ENCODE results near the gene POR.

Gene POR

GRCh38 chr7:75946207-75946855 is 31.4 kb downstream of the POR start:
- H3K9me3 Mint-ChIP-seq, result no peaks in the 10 kb centered on the region
- H3K36me3 Mint-ChIP-seq (ENCODE audit: low read depth), result peaks cover 2% of the 10 kb centered on the region
- DNase-seq, result no peak
- no peak overlapping the region for H3K4me3 Mint-ChIP-seq
- peaks cover 4% of the 10 kb centered on the region for H3K4me1 Mint-ChIP-seq
- H3K27me3 Mint-ChIP-seq, result no peaks in the 10 kb centered on the region
- ATAC-seq, result no peak
- no peak overlapping the region for H3K27ac Mint-ChIP-seq

DNA sequence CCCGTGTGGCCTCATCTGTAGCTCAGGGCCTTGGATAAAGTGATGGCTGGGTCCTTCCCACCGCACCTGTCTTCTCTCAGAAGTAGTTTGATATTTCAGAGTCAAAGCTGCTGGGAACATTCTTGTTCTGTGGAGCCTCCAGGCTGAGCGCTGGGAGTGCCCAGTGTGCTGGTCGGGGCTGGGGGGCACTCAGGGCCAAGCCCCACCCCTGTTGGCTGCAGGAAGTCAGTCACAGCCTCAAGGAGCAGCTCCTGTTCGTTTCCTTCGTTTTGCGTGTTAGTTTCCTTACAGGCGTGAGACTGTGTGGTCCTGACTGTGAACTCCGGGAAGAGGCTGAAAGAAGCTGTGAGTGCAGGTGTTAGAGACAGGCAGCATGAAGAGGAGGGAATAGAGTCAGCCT is 33.2 kb downstream of the POR start:
- no peak for DNase-seq
- H3K4me3 Mint-ChIP-seq, result no peak overlapping the region
- peaks cover 4% of the 10 kb centered on the region for H3K4me1 Mint-ChIP-seq
- H3K27me3 Mint-ChIP-seq, result no peaks in the 10 kb centered on the region
- H3K9me3 Mint-ChIP-seq, result no peaks in the 10 kb centered on the region
- no peak for ATAC-seq
- H3K27ac Mint-ChIP-seq, result no peak overlapping the region
- H3K36me3 Mint-ChIP-seq (ENCODE audit: low read depth), result peaks cover 2% of the 10 kb centered on the region

DNA sequence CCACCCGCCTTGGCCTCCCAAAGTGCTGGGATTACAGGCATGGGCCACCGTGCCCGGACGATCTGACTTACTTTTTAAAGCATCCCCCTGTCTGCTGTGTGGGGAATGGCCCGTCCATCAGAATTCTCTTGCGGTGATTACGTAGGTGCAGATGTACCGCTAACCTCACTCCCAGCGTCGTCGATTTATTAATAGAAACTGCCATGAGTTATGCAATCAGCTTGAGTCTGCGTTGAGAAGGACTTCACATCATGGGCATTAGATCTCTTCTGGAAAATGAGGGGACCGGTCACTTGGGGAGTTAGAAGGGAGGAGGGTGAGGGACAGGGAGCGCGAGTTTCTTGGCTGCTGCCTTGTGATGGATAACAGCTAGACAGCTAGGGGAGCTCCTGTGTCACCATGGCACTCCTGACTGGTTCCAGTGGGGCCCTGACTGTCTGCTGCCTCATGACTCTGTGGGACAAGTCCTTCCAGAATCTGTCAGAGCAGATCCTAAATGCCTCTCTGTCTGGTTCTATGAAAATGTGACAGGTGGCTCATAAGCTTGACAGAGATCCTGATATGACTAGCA is 35.2 kb downstream of the POR start:
- Mint-ChIP-seq H3K36me3 (ENCODE audit: low read depth) (peaks cover 2% of the 10 kb centered on the region), H3K4me3 (no peak overlapping the region), H3K27ac (no peak overlapping the region), H3K9me3 (no peaks in the 10 kb centered on the region), H3K4me1 (peaks cover 4% of the 10 kb centered on the region), H3K27me3 (no peaks in the 10 kb centered on the region)
- no peak for DNase-seq
- ATAC-seq, result no peak

GRCh38 chr7:75951506-75951905 is 36.6 kb downstream of the POR start:
- DNase-seq, result no peak
- H3K36me3 Mint-ChIP-seq (ENCODE audit: low read depth), result peaks cover 2% of the 10 kb centered on the region

DNA sequence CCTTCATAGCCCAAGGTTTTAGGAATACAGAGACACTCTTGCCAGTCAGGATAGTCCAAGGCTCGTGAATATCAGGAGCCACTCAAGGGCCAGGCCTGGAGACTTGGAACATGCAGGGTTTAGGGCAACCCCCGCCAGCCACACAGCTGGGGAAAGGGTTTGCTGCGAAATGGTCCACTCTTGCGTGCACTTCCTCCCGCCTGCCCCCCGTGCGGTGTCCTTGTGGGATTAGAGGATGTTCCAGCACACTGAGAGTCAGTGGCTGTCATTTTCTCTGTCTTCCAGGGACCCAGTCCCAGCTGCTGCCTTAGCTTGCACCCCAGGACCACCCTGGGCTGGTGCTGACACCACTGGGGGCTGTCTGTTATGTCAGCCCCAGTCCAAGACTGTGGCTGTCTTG is 38.5 kb downstream of the POR start:
- ATAC-seq (no peak), DNase-seq (no peak)
- Mint-ChIP-seq H3K27ac (no peak overlapping the region), H3K4me3 (no peak overlapping the region), H3K4me1 (no peaks in the 10 kb centered on the region), H3K36me3 (ENCODE audit: low read depth) (no peaks in the 10 kb centered on the region), H3K27me3 (no peaks in the 10 kb centered on the region), H3K9me3 (no peaks in the 10 kb centered on the region)

More at GRCh38 chr7:75951506-75951905, 36.6 kb downstream of the POR start:
- no peak overlapping the region for H3K4me3 Mint-ChIP-seq
- no peaks in the 10 kb centered on the region for H3K4me1 Mint-ChIP-seq
- no peak for ATAC-seq
- no peaks in the 10 kb centered on the region for H3K27me3 Mint-ChIP-seq
- no peak overlapping the region for H3K27ac Mint-ChIP-seq
- H3K9me3 Mint-ChIP-seq, result no peaks in the 10 kb centered on the region

GRCh38 chr7:75953931-75954330 is 39.0 kb downstream of the POR start:
- H3K27me3 Mint-ChIP-seq, result no peaks in the 10 kb centered on the region
- DNase-seq, result no peak
- H3K36me3 Mint-ChIP-seq (ENCODE audit: low read depth), result no peaks in the 10 kb centered on the region
- no peak overlapping the region for H3K27ac Mint-ChIP-seq
- no peaks in the 10 kb centered on the region for H3K4me1 Mint-ChIP-seq
- no peak for ATAC-seq
- H3K4me3 Mint-ChIP-seq, result no peak overlapping the region
- no peaks in the 10 kb centered on the region for H3K9me3 Mint-ChIP-seq

DNA sequence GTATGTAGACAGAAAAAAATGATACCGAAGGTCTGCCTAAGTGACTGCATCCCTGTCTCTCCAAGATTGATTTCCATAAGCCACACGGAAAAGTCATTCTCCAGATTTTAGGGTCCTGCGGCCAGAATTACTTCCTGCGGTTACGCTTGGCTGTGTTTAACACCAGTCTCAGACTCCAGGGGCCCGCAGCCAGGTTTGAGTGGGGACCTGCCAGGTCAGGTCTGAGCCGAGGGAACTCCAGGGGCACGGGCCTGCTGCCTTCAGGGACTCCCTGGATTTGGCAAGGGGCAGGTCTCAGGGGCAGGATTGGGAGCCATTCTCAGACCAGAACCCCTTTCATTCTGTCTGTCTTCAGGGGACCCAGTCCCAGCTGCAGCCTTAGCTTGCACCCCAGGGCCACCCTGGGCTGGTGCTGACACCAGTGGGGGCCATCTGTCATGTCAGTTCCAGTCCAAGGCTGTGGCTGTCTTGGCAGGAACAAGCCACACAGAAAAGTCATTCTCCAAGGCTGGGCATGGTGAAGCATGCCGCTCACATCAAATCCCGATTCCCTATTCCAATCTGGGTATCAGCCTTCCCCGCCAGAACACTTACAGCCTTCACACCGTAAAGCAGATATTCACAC is 40.5 kb downstream of the POR start:
- no peak overlapping the region for H3K27ac Mint-ChIP-seq
- ATAC-seq (no peak), DNase-seq (no peak)
- H3K9me3 Mint-ChIP-seq, result no peaks in the 10 kb centered on the region
- H3K4me3 Mint-ChIP-seq, result no peak overlapping the region
- H3K27me3 Mint-ChIP-seq, result no peaks in the 10 kb centered on the region
- no peaks in the 10 kb centered on the region for H3K36me3 Mint-ChIP-seq (ENCODE audit: low read depth)
- no peaks in the 10 kb centered on the region for H3K4me1 Mint-ChIP-seq

DNA sequence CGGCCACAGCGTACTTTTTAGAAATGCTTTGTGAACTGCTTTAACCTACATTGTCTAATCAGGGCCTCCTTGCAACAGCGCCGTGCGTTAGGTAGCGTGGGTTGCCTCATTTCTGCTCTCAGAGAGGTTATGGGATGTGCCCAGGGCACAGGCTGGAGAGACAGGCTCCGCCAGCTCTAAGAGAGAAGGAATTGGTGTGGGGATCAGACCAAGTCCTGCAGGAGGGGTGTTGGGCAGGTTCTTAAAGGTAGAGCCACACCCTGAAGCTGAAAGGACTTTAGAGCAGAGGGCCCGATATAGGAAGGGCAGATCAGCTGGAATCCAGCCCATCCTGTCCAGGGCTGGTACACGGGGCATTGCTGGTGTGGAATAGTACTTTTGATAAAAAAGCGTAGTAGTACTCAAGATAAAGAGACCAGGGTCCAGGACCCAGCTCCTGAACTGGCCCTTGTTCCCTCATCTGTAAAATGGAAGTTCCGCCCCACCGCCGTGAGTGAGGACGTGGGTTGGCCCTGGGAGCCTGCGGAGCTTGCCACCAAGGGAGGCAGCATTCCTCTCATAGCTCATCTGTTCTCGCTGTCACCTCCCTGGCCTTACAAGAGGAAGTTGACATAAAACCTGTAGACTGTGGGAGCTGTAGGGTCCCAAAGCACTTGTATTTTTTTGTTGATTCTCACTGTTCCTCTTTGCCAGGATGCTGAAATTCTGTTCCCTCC is 42.2 kb downstream of the POR start:
- DNase-seq, result no peak
- Mint-ChIP-seq H3K36me3 (ENCODE audit: low read depth) (peaks cover 1% of the 10 kb centered on the region), H3K4me3 (no peak overlapping the region), H3K27ac (no peak overlapping the region), H3K9me3 (no peaks in the 10 kb centered on the region), H3K4me1 (no peaks in the 10 kb centered on the region), H3K27me3 (no peaks in the 10 kb centered on the region)
- no peak for ATAC-seq

- Mint-ChIP-seq H3K4me1 (no peaks in the 10 kb centered on the region), H3K36me3 (ENCODE audit: low read depth) (peaks cover 1% of the 10 kb centered on the region), H3K27ac (no peak overlapping the region), H3K4me3 (no peak overlapping the region), H3K9me3 (no peaks in the 10 kb centered on the region), H3K27me3 (no peaks in the 10 kb centered on the region)
- ATAC-seq, result no peak
- DNase-seq, result no peak
These were observed 44.0 kb downstream of the POR start for GRCh38 chr7:75958802-75959543.

DNA sequence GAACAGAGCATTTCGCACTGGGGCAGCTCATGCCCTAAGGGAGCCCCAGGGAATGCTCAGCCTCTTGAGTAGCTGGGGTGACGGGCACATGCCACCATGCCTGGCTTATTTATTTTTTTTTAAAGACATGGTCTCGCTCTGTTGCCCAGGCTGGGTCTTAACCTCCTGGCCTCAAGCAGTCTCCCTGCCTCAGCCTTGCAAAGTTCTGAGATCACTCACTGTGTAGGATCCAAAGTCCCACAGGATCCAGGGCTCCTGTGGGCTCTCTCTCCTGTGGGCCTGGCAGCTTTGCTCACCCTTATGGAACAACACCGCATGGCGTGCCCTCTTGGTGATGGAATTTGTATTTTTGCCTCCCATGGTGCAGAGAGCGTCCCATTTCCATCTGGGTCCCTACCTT is 45.4 kb downstream of the POR start:
- no peaks in the 10 kb centered on the region for H3K9me3 Mint-ChIP-seq
- no peak overlapping the region for H3K4me3 Mint-ChIP-seq
- H3K36me3 Mint-ChIP-seq (ENCODE audit: low read depth), result peaks cover 1% of the 10 kb centered on the region
- no peaks in the 10 kb centered on the region for H3K4me1 Mint-ChIP-seq
- no peak for ATAC-seq
- no peak overlapping the region for H3K27ac Mint-ChIP-seq
- H3K27me3 Mint-ChIP-seq, result no peaks in the 10 kb centered on the region
- no peak for DNase-seq

DNA sequence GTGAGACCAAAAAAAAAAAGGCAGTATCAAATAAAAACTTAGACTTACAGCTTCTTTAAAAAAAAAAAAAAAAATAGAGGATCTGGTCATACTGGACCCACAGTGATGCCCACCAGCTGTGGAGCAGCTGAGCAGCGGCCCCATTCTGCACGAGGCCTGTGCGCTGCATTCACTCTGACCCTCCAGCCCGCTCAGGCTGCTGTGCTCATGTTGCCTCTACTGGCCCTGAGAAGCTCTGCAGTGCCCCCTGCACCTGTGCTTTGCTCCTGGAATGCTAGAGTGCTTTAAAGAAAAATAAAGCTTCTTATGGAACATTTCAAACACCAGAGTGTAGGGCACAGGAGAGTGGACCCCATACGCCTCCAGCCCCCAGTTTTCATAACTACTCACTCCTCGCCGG is 46.3 kb downstream of the POR start:
- peaks cover 1% of the 10 kb centered on the region for H3K36me3 Mint-ChIP-seq (ENCODE audit: low read depth)
- H3K9me3 Mint-ChIP-seq, result no peaks in the 10 kb centered on the region
- H3K27ac Mint-ChIP-seq, result no peak overlapping the region
- no peak overlapping the region for H3K4me3 Mint-ChIP-seq
- H3K4me1 Mint-ChIP-seq, result no peaks in the 10 kb centered on the region
- H3K27me3 Mint-ChIP-seq, result no peaks in the 10 kb centered on the region
- ATAC-seq (no peak), DNase-seq (no peak)

GRCh38 chr7:75962607-75963380 is 47.8 kb downstream of the POR start:
- no peak overlapping the region for H3K27ac Mint-ChIP-seq
- no peak overlapping the region for H3K4me3 Mint-ChIP-seq
- H3K4me1 Mint-ChIP-seq, result no peaks in the 10 kb centered on the region
- no peaks in the 10 kb centered on the region for H3K9me3 Mint-ChIP-seq
- no peaks in the 10 kb centered on the region for H3K27me3 Mint-ChIP-seq
- peaks cover 3% of the 10 kb centered on the region for H3K36me3 Mint-ChIP-seq (ENCODE audit: low read depth)
- ATAC-seq (no peak), DNase-seq (no peak)

GRCh38 chr7:75963381-75963995 is 48.5 kb downstream of the POR start:
- Mint-ChIP-seq H3K4me3 (no peak overlapping the region), H3K36me3 (ENCODE audit: low read depth) (peaks cover 3% of the 10 kb centered on the region), H3K4me1 (no peaks in the 10 kb centered on the region), H3K27me3 (no peaks in the 10 kb centered on the region), H3K27ac (no peak overlapping the region), H3K9me3 (no peaks in the 10 kb centered on the region)
- DNase-seq (no peak), ATAC-seq (no peak)

- no peak for ATAC-seq
- H3K27me3 Mint-ChIP-seq, result no peaks in the 10 kb centered on the region
- H3K4me3 Mint-ChIP-seq, result no peak overlapping the region
- peaks cover 3% of the 10 kb centered on the region for H3K36me3 Mint-ChIP-seq (ENCODE audit: low read depth)
- no peak for DNase-seq
- no peak overlapping the region for H3K27ac Mint-ChIP-seq
- H3K4me1 Mint-ChIP-seq, result no peaks in the 10 kb centered on the region
- no peaks in the 10 kb centered on the region for H3K9me3 Mint-ChIP-seq
These were observed 50.7 kb downstream of the POR start for GRCh38 chr7:75965617-75966016.

All from activated naive CD8-positive, alpha-beta T cell treated with anti-CD3 and anti-CD28 coated beads, Interleukin-2, amount 50 U/mL, for 24 hours (primary cell).